WTC11 (cell line): ENCODE measurements around the gene SPATS2. TPM values are rescaled to one million over a fixed set of nuclear protein-coding genes. Genes with fewer than 3 reads are reported as not detected.

ENCODE experiments used
- ATAC-seq: fragments of 200-7000 bp; cut with Tn5 transposase; 2 replicates; pipeline ENCODE4 v1.10.0; 2021; ENCODE audit warnings: mild to moderate bottlenecking, moderate library complexity
- CTCF ChIA-PET: fragments of 300-600 bp; sonication (Branson Sonifier 250); formaldehyde crosslinking; loops from one replicate; lab custom pipeline; 2021; ENCODE audit warnings: antibody characterized with exemption; lab: Charles Lee
- POLR2A ChIA-PET: fragments of 350-600 bp; sonication (Branson Sonifier 250); formaldehyde crosslinking; loops from one replicate; lab custom pipeline; 2021; ENCODE audit warnings: antibody characterized with exemption; lab: Charles Lee
- DNase-seq: peaks from one replicate; pipeline ENCODE4 v3.0.0; 2021; ENCODE audit warnings: low spot score
- H3K27ac Mint-ChIP-seq: 2 replicates; pipeline ENCODE4 v1.8.0; 2021; ENCODE audit warnings: mixed read lengths
- H3K27me3 Mint-ChIP-seq: 2 replicates; pipeline ENCODE4 v1.8.0; 2021; ENCODE audit warnings: low read depth, mild to moderate bottlenecking, moderate library complexity, mixed read lengths
- H3K36me3 Mint-ChIP-seq: 2 replicates; pipeline ENCODE4 v1.8.0; 2021; ENCODE audit warnings: mixed read lengths
- H3K4me1 Mint-ChIP-seq: 2 replicates; pipeline ENCODE4 v1.8.0; 2022; ENCODE audit warnings: mixed read lengths
- H3K4me3 Mint-ChIP-seq: 2 replicates; pipeline ENCODE4 v1.8.0; 2021; ENCODE audit warnings: mild to moderate bottlenecking, moderate library complexity, mixed read lengths
- H3K9me3 Mint-ChIP-seq: 2 replicates; pipeline ENCODE4 v1.8.0; 2021; ENCODE audit warnings: mixed read lengths
- CBFB ChIP-seq: sonication (generic); formaldehyde crosslinking; IDR thresholded peaks from 2 replicates; pipeline ENCODE4 v1.8.1; 2022; ENCODE audit warnings: mild to moderate bottlenecking, low read depth, missing genetic modification reagents
- JAZF1 ChIP-seq: fragments of 250-450 bp; sonication (Bioruptor Pico); IDR thresholded peaks from 2 replicates; pipeline ENCODE4 v1.9.0; 2021; ENCODE audit warnings: moderate library complexity, mild to moderate bottlenecking, inconsistent platforms
- JUN ChIP-seq: sonication (generic); formaldehyde crosslinking; IDR thresholded peaks from 2 replicates; pipeline ENCODE4 v1.8.0; 2023; ENCODE audit warnings: mild to moderate bottlenecking, missing genetic modification reagents
- NFE2L1 ChIP-seq: sonication (generic); formaldehyde crosslinking; IDR thresholded peaks from 2 replicates; pipeline ENCODE4 v1.8.1; 2023; ENCODE audit warnings: missing genetic modification reagents
- PRRX2 ChIP-seq: fragments of 250-450 bp; sonication (Bioruptor Pico); IDR thresholded peaks from 2 replicates; pipeline ENCODE4 v1.8.0; 2021; ENCODE audit warnings: mild to moderate bottlenecking
- ZBTB21 ChIP-seq: sonication (generic); formaldehyde crosslinking; IDR thresholded peaks from 2 replicates; pipeline ENCODE4 v1.8.1; 2023; ENCODE audit warnings: mild to moderate bottlenecking, missing genetic modification reagents, borderline replicate concordance
- ZNF121 ChIP-seq: sonication (generic); formaldehyde crosslinking; IDR thresholded peaks from 2 replicates; pipeline ENCODE4 v1.8.0; 2023; ENCODE audit warnings: missing genetic modification reagents
- ZNF138 ChIP-seq: sonication (generic); formaldehyde crosslinking; conservative IDR thresholded peaks from 2 replicates; pipeline ENCODE4 v1.8.1; 2022; ENCODE audit warnings: mild to moderate bottlenecking, moderate library complexity, missing genetic modification reagents
- ZNF263 ChIP-seq: sonication (generic); formaldehyde crosslinking; IDR thresholded peaks from 2 replicates; pipeline ENCODE4 v1.8.1; 2022; ENCODE audit warnings: low read depth, mild to moderate bottlenecking, moderate library complexity, missing genetic modification reagents
- total RNA-seq: library from RNA; stranded (reverse); gene quantifications from 3 replicates; pipeline ENCODE4 v1.2.3, GENCODE V29; 2021
- TF ChIP-seq, protein P1 (sequence below): sonication (generic); formaldehyde crosslinking; IDR thresholded peaks from 2 replicates; pipeline ENCODE4 v1.8.1; 2023; ENCODE audit warnings: mild to moderate bottlenecking, moderate library complexity, missing genetic modification reagents
- TF ChIP-seq, protein P2 (sequence below): sonication (generic); formaldehyde crosslinking; IDR thresholded peaks from 2 replicates; pipeline ENCODE4 v1.8.1; 2022; ENCODE audit warnings: mild to moderate bottlenecking, moderate library complexity, missing genetic modification reagents
- TF ChIP-seq, protein P3 (sequence below): fragments of 250-450 bp; sonication (Bioruptor Pico); IDR thresholded peaks from 2 replicates; pipeline ENCODE4 v1.9.0; 2021; ENCODE audit warnings: mild to moderate bottlenecking
- TF ChIP-seq, protein P4 (sequence below): sonication (generic); formaldehyde crosslinking; IDR thresholded peaks from 2 replicates; pipeline ENCODE4 v1.8.0; 2022; ENCODE audit warnings: mild to moderate bottlenecking, missing genetic modification reagents
- TF ChIP-seq, protein P5 (sequence below): sonication (generic); formaldehyde crosslinking; IDR thresholded peaks from 2 replicates; pipeline ENCODE4 v1.8.1; 2022; ENCODE audit warnings: low read depth, mild to moderate bottlenecking, moderate library complexity, missing genetic modification reagents, borderline replicate concordance
- TF ChIP-seq, protein P6 (sequence below): sonication (generic); formaldehyde crosslinking; IDR thresholded peaks from 2 replicates; pipeline ENCODE4 v1.8.0; 2023; ENCODE audit warnings: missing genetic modification reagents, mild to moderate bottlenecking, borderline replicate concordance
- TF ChIP-seq, protein P7 (sequence below): sonication (generic); formaldehyde crosslinking; conservative IDR thresholded peaks from 2 replicates; pipeline ENCODE4 v1.8.1; 2023; ENCODE audit warnings: mild to moderate bottlenecking, low read depth, missing genetic modification reagents, moderate library complexity
- TF ChIP-seq, protein P8 (sequence below): sonication (generic); formaldehyde crosslinking; IDR thresholded peaks from 2 replicates; pipeline ENCODE4 v1.8.0; 2023; ENCODE audit warnings: missing genetic modification reagents
- TF ChIP-seq, protein P9 (sequence below): sonication (generic); formaldehyde crosslinking; IDR thresholded peaks from 2 replicates; pipeline ENCODE4 v1.8.0; 2023; ENCODE audit warnings: mild to moderate bottlenecking, missing genetic modification reagents

The SPATS2 gene
- total RNA-seq, 1 experiment from 2014 or later, result 25.9 TPM

DNA sequence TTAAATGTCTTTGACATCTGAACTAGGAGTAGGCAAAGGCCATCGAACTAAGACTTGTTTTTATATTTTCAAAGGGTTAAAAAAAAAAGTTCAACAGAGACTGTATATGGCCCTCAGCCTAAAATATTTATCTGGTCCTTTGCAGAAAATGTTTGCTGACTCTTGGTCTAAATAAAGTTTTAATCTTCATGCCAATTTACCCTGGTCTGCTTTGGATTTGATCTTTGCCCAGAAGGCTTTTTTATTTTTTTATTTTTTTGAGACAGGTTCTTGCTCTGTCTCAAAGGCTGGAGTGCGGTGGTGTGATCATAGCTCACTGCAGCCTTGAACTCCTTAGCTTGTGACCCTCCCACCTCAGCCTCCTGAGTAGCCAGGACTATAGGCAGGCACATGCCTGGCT is 47.1 kb downstream of the SPATS2 start:
- DNase-seq (no peak), ATAC-seq (no peak)
- no peak overlapping the region for H3K4me3 Mint-ChIP-seq
- CTCF ChIA-PET, result interaction anchor here (1.8 kb wide), 1 partner anchor 119 kb away, joined by 3 read pairs; the partner anchor contains the start of gene PRPH
- POLR2A ChIA-PET, result no interaction called here
- TF ChIP-seq, protein P1, sequence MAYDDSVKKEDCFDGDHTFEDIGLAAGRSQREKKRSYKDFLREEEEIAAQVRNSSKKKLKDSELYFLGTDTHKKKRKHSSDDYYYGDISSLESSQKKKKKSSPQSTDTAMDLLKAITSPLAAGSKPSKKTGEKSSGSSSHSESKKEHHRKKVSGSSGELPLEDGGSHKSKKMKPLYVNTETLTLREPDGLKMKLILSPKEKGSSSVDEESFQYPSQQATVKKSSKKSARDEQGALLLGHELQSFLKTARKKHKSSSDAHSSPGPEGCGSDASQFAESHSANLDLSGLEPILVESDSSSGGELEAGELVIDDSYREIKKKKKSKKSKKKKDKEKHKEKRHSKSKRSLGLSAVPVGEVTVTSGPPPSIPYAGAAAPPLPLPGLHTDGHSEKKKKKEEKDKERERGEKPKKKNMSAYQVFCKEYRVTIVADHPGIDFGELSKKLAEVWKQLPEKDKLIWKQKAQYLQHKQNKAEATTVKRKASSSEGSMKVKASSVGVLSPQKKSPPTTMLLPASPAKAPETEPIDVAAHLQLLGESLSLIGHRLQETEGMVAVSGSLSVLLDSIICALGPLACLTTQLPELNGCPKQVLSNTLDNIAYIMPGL (CRISPR knock-in tag), result no peak
- TF ChIP-seq NFE2L1 (no peak), ZNF138 (no peak), PRRX2 (CRISPR knock-in tag) (no peak), ZNF121 (CRISPR knock-in tag) (no peak)
- TF ChIP-seq, protein P2, sequence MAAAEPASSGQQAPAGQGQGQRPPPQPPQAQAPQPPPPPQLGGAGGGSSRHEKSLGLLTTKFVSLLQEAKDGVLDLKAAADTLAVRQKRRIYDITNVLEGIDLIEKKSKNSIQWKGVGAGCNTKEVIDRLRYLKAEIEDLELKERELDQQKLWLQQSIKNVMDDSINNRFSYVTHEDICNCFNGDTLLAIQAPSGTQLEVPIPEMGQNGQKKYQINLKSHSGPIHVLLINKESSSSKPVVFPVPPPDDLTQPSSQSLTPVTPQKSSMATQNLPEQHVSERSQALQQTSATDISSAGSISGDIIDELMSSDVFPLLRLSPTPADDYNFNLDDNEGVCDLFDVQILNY (CRISPR knock-in tag), result no peak
- TF ChIP-seq, protein P3, sequence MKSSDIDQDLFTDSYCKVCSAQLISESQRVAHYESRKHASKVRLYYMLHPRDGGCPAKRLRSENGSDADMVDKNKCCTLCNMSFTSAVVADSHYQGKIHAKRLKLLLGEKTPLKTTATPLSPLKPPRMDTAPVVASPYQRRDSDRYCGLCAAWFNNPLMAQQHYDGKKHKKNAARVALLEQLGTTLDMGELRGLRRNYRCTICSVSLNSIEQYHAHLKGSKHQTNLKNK, result no peak
- TF ChIP-seq, protein P4, sequence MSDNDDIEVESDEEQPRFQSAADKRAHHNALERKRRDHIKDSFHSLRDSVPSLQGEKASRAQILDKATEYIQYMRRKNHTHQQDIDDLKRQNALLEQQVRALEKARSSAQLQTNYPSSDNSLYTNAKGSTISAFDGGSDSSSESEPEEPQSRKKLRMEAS (CRISPR knock-in tag), result no peak
- H3K27ac Mint-ChIP-seq, result no peak overlapping the region
- H3K4me1 Mint-ChIP-seq, result peaks cover 15% of the 10 kb centered on the region
- no peaks in the 10 kb centered on the region for H3K27me3 Mint-ChIP-seq
- H3K36me3 Mint-ChIP-seq, result no peaks in the 10 kb centered on the region
- H3K9me3 Mint-ChIP-seq, result peaks cover 3% of the 10 kb centered on the region; the same call in 1 of the 2 replicates

DNA sequence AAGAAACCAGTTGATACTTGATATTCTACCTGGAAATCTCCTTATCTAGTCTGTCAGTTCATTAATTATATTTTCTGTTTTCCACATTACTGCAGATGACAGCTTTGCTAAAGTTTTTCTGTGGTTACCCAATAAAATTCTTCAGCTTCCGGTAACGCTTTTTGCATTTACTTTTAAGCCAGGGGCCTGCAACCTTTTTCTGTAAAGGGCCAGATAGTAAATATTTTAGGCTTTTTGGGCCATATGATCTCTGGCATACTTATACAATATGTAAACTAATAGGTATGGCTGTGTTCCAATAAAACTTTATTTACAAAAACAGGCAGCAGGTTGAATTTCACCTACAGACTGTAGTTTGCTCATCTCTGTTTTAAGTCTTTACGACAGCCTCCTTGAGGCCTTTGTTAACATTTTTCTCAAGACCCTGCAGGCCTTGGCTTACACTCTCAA is 48.3 kb downstream of the SPATS2 start:
- Mint-ChIP-seq H3K4me1 (peaks cover 20% of the 10 kb centered on the region), H3K9me3 (peaks cover 3% of the 10 kb centered on the region; the same call in 1 of the 2 replicates), H3K36me3 (no peaks in the 10 kb centered on the region), H3K27me3 (no peaks in the 10 kb centered on the region), H3K4me3 (no peak overlapping the region), H3K27ac (no peak overlapping the region)
- no peak for DNase-seq
- no peak for ATAC-seq
- ChIA-PET CTCF (interaction anchor here (1.8 kb wide), 1 partner anchor 120 kb away, joined by 3 read pairs; the partner anchor contains the start of gene PRPH), POLR2A (no interaction called here)
- TF ChIP-seq, protein P5, sequence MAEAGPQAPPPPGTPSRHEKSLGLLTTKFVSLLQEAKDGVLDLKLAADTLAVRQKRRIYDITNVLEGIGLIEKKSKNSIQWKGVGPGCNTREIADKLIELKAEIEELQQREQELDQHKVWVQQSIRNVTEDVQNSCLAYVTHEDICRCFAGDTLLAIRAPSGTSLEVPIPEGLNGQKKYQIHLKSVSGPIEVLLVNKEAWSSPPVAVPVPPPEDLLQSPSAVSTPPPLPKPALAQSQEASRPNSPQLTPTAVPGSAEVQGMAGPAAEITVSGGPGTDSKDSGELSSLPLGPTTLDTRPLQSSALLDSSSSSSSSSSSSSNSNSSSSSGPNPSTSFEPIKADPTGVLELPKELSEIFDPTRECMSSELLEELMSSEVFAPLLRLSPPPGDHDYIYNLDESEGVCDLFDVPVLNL, result no peak
- TF ChIP-seq, protein P6, sequence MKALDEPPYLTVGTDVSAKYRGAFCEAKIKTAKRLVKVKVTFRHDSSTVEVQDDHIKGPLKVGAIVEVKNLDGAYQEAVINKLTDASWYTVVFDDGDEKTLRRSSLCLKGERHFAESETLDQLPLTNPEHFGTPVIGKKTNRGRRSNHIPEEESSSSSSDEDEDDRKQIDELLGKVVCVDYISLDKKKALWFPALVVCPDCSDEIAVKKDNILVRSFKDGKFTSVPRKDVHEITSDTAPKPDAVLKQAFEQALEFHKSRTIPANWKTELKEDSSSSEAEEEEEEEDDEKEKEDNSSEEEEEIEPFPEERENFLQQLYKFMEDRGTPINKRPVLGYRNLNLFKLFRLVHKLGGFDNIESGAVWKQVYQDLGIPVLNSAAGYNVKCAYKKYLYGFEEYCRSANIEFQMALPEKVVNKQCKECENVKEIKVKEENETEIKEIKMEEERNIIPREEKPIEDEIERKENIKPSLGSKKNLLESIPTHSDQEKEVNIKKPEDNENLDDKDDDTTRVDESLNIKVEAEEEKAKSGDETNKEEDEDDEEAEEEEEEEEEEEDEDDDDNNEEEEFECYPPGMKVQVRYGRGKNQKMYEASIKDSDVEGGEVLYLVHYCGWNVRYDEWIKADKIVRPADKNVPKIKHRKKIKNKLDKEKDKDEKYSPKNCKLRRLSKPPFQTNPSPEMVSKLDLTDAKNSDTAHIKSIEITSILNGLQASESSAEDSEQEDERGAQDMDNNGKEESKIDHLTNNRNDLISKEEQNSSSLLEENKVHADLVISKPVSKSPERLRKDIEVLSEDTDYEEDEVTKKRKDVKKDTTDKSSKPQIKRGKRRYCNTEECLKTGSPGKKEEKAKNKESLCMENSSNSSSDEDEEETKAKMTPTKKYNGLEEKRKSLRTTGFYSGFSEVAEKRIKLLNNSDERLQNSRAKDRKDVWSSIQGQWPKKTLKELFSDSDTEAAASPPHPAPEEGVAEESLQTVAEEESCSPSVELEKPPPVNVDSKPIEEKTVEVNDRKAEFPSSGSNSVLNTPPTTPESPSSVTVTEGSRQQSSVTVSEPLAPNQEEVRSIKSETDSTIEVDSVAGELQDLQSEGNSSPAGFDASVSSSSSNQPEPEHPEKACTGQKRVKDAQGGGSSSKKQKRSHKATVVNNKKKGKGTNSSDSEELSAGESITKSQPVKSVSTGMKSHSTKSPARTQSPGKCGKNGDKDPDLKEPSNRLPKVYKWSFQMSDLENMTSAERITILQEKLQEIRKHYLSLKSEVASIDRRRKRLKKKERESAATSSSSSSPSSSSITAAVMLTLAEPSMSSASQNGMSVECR (CRISPR knock-in tag), result no peak
- TF ChIP-seq JAZF1, result no peak
- TF ChIP-seq ZNF138, result no peak
- TF ChIP-seq, protein P7, sequence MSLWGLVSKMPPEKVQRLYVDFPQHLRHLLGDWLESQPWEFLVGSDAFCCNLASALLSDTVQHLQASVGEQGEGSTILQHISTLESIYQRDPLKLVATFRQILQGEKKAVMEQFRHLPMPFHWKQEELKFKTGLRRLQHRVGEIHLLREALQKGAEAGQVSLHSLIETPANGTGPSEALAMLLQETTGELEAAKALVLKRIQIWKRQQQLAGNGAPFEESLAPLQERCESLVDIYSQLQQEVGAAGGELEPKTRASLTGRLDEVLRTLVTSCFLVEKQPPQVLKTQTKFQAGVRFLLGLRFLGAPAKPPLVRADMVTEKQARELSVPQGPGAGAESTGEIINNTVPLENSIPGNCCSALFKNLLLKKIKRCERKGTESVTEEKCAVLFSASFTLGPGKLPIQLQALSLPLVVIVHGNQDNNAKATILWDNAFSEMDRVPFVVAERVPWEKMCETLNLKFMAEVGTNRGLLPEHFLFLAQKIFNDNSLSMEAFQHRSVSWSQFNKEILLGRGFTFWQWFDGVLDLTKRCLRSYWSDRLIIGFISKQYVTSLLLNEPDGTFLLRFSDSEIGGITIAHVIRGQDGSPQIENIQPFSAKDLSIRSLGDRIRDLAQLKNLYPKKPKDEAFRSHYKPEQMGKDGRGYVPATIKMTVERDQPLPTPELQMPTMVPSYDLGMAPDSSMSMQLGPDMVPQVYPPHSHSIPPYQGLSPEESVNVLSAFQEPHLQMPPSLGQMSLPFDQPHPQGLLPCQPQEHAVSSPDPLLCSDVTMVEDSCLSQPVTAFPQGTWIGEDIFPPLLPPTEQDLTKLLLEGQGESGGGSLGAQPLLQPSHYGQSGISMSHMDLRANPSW (CRISPR knock-in tag), result no peak
- TF ChIP-seq, protein P2 (CRISPR knock-in tag), result no peak
- no peak for TF ChIP-seq CBFB (CRISPR knock-in tag)
- TF ChIP-seq JUN (CRISPR knock-in tag), result no peak
- TF ChIP-seq, protein P8, sequence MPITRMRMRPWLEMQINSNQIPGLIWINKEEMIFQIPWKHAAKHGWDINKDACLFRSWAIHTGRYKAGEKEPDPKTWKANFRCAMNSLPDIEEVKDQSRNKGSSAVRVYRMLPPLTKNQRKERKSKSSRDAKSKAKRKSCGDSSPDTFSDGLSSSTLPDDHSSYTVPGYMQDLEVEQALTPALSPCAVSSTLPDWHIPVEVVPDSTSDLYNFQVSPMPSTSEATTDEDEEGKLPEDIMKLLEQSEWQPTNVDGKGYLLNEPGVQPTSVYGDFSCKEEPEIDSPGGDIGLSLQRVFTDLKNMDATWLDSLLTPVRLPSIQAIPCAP, result no peak
- TF ChIP-seq ZBTB21 (CRISPR knock-in tag), result no peak
- TF ChIP-seq, protein P9, sequence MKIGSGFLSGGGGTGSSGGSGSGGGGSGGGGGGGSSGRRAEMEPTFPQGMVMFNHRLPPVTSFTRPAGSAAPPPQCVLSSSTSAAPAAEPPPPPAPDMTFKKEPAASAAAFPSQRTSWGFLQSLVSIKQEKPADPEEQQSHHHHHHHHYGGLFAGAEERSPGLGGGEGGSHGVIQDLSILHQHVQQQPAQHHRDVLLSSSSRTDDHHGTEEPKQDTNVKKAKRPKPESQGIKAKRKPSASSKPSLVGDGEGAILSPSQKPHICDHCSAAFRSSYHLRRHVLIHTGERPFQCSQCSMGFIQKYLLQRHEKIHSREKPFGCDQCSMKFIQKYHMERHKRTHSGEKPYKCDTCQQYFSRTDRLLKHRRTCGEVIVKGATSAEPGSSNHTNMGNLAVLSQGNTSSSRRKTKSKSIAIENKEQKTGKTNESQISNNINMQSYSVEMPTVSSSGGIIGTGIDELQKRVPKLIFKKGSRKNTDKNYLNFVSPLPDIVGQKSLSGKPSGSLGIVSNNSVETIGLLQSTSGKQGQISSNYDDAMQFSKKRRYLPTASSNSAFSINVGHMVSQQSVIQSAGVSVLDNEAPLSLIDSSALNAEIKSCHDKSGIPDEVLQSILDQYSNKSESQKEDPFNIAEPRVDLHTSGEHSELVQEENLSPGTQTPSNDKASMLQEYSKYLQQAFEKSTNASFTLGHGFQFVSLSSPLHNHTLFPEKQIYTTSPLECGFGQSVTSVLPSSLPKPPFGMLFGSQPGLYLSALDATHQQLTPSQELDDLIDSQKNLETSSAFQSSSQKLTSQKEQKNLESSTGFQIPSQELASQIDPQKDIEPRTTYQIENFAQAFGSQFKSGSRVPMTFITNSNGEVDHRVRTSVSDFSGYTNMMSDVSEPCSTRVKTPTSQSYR, result no peak
- no peak for TF ChIP-seq ZNF263
